GM21825 (cell line): ENCODE results near the gene PPL.
A peak's percentile ranks its signal among the peaks of the same experiment; 100 is the strongest.
"Not testable (repeated sequence)": the region's sequence is repeated elsewhere in the genome, so short reads cannot be mapped to it uniquely, and the experiment has no call there.

Experiments used
- ATAC-seq: cut with Tn5 transposase; IDR thresholded peaks from one replicate; pipeline ENCODE4 v1.9.1; 2021; ENCODE audit warnings: mild to moderate bottlenecking, moderate library complexity; ENCODE audit not compliant: unreplicated experiment

Gene PPL, protein sequence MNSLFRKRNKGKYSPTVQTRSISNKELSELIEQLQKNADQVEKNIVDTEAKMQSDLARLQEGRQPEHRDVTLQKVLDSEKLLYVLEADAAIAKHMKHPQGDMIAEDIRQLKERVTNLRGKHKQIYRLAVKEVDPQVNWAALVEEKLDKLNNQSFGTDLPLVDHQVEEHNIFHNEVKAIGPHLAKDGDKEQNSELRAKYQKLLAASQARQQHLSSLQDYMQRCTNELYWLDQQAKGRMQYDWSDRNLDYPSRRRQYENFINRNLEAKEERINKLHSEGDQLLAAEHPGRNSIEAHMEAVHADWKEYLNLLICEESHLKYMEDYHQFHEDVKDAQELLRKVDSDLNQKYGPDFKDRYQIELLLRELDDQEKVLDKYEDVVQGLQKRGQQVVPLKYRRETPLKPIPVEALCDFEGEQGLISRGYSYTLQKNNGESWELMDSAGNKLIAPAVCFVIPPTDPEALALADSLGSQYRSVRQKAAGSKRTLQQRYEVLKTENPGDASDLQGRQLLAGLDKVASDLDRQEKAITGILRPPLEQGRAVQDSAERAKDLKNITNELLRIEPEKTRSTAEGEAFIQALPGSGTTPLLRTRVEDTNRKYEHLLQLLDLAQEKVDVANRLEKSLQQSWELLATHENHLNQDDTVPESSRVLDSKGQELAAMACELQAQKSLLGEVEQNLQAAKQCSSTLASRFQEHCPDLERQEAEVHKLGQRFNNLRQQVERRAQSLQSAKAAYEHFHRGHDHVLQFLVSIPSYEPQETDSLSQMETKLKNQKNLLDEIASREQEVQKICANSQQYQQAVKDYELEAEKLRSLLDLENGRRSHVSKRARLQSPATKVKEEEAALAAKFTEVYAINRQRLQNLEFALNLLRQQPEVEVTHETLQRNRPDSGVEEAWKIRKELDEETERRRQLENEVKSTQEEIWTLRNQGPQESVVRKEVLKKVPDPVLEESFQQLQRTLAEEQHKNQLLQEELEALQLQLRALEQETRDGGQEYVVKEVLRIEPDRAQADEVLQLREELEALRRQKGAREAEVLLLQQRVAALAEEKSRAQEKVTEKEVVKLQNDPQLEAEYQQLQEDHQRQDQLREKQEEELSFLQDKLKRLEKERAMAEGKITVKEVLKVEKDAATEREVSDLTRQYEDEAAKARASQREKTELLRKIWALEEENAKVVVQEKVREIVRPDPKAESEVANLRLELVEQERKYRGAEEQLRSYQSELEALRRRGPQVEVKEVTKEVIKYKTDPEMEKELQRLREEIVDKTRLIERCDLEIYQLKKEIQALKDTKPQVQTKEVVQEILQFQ (N-terminal part only)

DNA sequence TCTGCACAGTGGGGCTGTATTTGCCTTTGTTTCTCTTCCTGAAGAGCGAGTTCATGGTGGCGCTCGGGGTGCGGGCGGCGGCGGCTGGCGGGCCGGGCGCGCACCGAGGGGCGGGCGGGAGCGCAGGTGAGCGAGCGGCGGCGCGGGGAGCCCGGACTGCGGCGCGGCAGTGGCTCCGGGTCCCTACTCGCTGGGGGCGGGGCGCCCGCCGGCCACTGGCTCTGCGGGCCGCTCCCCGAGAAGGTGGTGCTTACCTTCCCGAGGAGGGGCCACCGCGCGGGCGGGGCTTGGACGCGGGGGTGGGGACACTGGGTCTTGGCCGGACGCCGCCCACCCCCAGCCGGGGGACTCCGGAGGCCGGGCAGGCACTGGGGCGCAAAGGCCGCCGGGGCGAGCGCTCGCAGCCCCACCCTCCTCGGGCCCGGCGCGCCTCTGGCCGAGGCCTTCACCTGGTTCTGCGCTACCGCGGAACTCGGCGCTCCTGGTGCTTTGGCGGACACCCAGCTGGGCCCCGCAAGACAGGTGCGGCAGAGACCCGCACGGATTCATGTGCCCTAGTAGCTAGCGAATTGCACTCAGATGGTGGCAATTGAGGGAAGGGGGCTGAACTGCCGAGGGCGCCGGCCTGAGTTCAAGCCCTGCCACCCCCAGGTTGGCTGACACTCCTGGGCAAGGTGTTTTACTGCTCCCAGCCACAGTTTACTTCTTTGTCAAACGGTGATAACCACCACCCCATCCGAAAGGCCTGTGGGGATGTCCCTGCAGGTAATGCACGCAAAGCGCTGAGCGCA is at the start of gene PPL:
TSS of gene PPL (minus strand) at position 158 of the 791 bp plus-strand sequence. CDS start at position 55, 103 bp downstream.
- no peak for ATAC-seq

DNA sequence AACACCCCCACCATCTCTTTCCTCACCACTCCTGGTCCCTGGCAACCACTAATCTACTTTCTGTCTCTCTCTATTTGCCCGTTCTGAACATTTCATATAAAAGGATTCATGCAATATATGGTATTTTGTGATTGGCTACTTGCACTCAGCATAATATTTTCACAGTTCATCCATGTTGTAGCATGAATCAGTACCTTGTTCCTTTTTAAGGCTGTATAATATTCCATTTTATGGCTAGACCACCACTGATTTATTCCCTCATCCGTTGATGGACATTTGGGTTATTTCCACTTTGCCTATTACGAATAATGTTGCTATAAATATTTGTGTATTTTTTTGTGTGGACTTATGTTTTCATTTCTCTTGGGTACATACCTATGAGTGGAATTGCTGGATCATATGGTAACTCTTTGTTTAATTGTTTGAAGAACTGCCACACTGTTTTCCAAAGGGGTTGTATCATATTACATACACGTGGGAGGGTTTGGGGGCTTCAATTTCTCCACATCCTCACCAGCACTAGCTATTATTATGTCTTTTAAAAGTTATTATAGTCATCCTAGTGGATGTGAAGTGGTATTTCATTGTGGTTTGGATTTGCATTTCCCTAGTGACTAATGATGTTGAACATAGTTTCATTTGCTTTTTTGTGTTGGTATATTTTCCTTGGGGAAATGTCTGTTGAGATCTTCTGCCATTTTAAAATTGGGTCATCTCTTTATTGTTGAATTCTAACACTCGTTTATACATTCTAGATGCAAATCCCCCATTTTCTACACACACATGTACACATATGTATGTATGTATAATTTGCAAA is 47.4 kb upstream of the PPL start:
- ATAC-seq = no peak

DNA sequence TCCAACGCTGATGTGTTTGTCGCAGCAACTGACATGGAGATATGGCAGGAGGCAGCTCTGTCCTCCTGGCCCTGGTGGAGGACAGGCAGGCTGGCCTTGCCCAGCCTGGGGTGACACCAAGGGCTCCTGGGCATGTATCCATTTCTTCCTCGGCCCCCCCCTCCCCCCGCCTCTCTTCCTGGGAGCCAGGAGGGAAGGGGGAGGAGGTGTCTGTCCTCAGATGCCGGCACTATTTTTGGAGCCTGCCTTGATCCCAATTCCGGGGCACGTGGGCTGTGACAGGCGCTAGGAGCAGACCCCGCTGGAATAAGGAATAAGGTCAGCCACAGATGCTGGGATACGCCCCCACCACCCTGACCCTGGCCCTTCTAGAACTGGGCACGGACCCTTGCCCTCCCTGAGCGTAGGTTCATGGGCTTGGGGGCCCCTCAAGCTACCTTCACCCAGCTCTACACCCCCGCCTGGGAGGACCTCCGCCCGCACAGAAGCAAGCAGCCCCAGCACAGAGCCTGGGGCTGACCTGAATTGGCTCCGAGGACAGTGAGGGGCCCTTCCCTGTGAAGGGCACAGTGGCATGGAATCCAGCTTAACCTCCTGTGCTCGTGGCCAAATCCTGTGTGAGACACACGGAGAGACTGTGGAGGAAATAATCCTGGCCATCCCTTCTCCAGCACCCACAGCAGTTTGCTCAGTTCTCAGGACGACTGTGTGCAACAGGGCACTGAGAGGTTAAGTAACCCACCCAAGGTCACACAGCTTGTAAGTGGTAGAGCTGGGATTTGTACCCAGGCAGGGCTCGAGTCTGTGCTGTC is 45.3 kb upstream of the PPL start:
- ATAC-seq = no peak

DNA sequence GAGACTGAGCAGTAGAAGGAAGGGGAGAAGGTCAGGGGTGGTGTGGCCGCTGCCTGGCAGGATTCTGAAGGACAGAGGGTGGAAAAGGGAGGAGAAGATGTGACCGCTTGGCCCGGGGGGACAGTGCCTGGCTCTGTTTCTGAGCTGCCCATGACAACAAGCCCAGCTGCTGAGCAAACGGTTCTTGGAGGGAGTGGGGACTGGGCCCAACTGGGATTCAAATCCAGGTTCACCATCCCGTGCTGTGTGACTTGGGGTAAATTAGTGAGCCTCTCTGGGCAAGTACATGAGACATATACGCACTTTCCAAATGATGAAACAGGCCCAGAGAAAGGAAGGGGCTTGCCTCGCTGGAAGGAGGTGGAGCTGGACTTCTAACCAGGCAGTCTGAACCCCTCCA is 44.5 kb upstream of the PPL start:
- ATAC-seq = no peak

DNA sequence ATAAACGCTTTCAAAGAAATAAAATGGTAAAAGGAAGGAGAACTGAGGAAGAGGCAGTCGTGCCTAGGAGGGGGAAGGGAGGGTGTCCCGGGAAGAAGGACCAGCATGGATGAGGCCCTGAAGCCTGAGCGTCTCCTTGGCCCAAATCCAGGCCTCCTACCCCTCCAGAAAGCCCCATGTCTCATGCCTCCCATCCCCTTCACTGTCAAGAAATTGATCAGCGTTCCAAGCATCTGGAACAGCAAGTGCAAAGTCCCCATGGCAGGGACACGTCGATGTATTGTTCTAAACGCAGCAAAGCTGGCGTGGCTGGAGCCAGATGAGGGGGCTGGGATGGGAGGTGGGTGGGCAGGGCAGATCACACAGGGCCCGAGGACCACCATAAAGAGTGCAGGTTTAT is 43.7 kb upstream of the PPL start:
- no peak for ATAC-seq

DNA sequence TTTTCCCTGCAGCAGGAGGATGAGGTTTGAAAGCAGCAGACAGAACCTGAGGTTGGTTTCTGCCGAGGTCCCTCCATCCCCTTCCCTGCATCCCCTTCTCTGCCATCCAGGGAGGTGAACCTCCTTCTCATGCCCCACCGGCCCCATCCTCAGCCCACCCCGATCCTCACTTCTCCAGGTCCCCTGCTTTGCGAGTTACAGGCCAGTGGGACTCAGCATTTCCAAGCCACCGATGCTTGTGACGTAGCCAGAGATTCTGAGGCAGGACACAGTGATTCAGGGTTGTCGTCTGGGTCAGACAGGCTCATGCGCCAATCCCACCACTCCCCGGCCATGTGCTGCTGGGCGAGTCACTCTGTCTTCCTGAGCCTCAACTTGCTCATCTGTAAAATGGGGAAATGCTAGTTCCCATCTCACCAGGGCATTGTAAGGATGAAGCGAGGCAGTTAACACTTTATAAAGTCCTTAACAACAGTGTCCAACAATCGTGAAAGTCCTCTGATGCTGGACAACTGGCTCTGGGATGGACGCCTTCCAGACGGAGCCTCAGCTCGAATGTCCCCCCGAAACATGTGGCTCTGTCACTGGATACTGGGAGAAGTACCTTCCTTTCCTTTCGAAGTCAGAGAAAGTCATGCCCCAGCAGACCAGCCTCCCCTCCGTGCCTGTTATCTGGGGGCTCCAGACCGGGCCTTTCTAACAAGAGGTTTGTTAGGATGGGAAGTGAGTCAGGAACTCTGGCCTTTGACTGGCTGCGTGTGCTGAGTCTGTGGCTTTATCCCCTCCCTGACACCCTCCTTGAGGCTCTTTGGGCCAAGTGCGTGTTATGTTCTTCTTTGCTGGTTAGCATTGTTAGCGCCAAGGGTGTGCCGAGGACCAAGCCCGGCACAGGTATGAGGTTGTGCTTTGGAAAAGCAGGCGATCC is 43.0 kb upstream of the PPL start:
- ATAC-seq = no peak

DNA sequence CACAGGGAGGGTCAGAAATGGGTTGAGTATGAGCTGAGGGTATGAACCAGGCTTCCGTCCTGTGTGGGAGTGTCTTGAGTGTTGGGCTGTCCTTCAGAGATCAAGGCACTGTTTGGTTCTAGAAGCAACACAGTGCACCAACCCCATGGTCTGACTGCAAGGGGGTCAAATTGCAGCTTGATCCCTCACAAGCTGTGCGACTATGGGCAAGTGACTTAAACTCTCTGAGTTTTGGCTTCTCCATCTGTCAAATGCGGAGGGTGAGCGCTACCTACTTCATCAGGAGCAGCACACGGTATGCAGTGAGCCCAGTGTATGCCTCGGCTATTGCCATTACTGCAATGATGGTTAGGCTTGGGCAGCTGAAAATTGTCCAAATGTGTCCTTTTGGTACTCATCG is 42.2 kb upstream of the PPL start:
- no peak for ATAC-seq

DNA sequence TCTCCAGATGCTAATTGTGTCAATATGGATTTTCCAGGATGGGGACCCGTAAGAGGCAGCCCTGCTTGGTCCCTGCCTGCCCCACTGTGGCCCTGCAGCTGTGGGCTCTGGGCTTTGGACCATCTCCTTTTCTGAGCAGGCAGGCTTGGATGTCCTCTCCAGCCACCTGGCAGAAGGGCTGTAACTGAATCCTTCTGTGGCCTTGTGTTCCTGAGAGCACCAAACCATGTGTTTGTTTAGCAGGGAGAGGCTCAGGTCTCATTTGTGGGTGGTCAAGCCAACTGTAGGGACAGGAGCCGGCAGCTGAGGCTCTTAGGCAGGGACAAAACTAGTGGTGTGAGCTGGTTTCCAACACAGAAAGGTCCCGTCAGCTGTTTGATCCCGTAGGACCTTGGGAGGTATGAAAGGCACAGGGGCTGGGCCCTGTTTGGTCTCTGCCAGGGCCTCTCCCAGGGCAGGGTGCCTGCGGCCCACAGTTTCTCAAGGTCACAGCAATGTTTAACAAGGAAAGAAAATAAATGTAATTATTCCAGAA is 39.7 kb upstream of the PPL start:
- no peak for ATAC-seq

DNA sequence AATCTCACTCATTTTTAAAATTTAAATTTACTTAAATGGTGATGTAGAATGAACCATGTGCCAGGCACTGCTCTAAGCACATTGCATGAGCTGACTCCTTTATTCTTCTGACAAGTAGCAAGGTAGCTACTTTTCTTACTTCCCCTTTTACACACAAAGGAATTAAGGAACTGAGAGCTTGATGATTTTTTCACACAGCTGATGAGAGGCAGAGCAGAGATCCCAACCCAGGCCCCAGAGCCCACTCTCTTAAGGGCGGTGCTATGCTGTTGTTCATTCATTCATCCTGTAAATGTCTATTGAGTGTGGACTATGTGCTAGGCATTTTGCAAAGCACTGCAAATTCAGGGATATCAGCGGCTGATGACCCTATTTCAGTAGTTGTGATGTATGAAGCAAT is 39.1 kb upstream of the PPL start:
- peak; percentile 96 for ATAC-seq

DNA sequence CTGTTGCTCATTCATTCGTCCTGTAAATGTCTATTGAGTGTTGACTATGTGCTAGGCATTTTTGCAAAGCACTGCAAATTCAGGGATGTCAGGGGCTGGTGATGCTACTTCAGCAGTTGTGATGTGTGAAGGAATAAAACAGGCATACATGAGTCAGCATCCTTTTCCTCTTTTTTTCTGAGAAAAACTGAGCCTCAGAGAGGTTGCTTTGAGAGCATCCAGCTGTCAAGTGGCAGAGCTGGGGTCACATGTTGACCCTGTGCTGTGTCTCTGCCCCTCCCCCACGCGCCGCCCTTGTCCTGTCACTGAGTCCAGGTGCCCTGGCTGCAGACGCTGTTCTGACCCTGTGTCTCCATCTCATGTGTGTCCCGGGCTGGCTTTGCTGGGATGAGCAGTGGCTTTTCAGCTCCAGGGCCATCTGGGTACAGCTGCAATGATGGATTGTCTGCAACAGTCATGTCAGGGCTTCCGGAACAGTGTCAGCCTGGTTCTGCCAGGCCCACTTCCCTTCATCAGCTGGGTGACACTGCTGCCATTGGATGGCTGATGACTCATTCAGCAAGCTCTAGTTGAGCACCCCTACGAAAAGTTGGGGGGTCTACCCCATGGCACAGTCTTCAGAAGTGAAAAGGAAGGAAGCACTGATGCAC is 36.1 kb upstream of the PPL start:
- no peak for ATAC-seq

DNA sequence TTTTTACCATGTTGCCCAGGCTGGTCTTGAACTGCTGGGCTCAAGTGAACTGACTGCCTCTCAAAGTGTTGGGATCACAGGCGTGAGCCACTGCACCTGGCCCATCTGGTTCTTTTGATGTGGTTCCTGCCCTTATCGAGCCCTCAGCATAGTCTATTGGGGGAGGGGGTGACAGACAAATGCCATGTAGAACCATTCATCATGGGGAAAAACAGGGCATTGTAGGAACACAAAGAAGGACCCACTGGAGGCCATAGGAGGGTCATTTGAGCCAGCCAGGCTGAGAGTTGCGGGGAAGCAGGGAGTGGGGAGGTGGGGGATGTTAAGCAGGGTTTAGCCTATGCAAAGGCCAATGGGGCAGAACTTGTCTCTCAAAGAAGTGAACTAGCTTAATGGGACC is 33.1 kb upstream of the PPL start:
- ATAC-seq = no peak

DNA sequence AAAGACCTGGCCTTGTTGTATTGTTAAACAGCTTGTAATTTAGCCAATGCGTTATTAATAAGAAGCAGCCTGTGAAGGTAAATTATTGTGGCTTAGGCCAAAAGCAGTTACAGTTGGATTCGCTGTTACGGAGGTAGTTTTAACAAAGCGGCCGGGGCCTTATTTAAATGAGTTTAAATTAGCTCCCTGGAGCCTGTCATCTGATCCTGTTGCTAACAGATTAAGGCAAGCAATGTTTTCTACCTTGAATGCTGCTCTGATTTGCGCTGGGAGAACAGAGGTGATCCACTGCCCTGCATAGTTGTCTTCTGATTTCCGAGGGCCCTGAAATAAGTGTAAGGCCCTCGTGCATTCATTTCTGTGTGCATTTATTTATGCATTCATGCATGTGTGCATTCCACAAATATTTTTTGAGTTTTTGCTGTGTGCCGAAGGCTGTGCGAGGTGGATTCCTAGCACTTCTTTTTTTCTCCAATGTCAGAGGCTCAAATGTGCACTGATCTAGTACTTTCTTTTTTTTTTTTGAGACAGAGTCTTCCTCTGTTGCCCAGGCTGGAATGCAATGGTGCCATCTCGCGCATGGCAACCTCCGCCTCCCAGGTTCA is 32.0 kb upstream of the PPL start:
- ATAC-seq = no peak

DNA sequence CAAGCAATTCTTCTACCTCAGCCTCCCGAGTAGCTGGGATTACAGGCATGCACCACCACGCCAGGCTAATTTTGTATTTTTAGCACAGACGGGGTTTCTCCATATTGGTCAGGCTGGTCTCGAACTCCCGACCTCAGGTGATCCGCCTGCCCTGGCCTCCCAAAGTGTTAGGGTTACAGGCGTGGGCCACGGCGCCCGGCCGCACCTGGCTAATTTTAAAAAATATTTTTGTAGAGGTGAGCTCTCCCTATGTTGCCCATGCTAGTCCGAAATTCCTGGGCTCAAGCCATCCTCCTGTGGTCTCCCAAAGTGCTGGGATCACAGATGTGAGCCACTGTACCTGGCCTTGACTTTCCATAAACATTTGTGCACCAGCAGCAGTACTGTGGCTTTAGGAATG is 31.3 kb upstream of the PPL start:
- not testable (repeated sequence) for ATAC-seq

DNA sequence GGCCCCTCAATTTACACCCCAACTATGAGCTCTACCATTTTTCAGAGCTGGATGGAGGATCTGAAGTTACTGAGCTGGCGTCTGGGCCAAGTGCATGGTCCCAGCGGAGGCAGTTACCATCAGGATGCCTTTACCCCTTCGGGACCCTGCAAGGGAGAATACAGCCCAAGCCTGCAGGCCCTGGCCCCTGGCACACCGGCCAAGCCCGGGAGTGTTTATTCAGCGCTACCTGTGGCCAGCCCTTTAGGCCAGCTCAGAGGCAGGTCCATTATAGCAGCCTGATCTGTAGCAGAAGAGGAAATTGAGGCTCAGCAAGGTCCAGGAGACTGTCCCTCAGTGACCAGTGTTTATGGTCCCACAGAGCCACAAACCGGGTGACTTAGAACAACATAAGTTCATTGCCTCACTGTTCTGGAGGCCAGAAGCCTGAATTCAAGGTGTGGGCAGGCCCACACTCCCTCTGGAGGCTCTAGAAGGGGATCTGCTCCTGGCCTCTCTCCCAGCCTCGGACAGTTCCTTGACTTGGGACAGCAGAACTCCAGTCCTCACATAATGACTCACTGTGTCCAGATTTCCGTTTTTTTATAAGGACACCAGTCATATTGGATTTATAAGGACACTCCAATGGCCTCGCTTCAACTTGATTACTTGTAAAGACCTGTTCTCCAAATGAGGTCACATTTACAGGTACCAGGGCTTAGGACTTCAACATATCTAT is 29.9 kb upstream of the PPL start:
- no peak for ATAC-seq

DNA sequence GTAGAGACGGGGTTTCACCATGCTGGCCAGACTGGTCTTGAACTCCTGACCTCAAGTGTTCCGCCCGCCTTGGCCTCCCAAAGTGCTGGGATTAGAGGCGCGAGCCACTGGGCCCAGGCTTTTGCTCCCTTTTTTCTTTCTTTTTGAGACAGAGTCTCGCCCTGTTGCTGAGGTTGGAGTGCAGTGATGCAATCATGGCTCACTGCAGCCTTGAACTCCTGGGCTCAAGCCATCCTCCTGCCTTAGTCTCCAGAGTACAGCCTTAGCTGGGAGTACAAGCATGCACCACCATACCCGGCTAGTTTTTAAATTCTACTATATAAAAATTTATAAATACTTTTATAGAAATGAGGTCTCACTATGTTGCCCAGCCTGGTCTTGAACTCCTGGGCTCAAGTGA is 26.6 kb upstream of the PPL start:
- not testable (repeated sequence) for ATAC-seq

DNA sequence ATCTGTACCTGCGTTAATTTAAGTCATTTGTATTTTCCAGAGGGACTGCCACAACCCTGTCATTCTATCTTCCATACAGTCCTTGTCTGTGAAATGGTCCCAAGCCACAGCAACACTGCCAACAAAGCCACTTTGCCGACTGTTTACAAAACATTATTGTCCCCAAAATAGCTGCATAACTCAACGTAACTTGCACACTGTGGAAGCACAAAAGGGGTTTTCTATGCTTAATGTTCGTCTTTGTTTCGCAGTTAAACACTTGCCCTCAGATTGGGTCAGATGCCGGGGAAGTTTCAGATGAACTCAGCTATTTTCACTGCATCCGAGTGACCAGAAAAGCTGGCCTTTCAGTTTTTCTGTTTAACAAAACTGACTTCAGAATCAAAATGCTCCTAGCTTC is 25.8 kb upstream of the PPL start:
- no peak for ATAC-seq
